GM23248 (cell line): Measurements from ENCODE around the gene UPK1B.

Experiments used
- EZH2 ChIP-seq: fragments of 200-600 bp; sonication (generic); IDR thresholded peaks from 2 replicates; pipeline ENCODE4 v1.6.1; 2018; ENCODE audit warnings: antibody characterized with exemption, mild to moderate bottlenecking; ENCODE audit not compliant: insufficient read depth, poor library complexity, severe bottlenecking
- EZH2phosphoT487 ChIP-seq: fragments of 200-600 bp; sonication (generic); IDR thresholded peaks from 2 replicates; pipeline ENCODE4 v1.6.1; 2018; ENCODE audit warnings: antibody characterized with exemption, moderate library complexity, mild to moderate bottlenecking, low read depth; ENCODE audit not compliant: insufficient read depth

DNA sequence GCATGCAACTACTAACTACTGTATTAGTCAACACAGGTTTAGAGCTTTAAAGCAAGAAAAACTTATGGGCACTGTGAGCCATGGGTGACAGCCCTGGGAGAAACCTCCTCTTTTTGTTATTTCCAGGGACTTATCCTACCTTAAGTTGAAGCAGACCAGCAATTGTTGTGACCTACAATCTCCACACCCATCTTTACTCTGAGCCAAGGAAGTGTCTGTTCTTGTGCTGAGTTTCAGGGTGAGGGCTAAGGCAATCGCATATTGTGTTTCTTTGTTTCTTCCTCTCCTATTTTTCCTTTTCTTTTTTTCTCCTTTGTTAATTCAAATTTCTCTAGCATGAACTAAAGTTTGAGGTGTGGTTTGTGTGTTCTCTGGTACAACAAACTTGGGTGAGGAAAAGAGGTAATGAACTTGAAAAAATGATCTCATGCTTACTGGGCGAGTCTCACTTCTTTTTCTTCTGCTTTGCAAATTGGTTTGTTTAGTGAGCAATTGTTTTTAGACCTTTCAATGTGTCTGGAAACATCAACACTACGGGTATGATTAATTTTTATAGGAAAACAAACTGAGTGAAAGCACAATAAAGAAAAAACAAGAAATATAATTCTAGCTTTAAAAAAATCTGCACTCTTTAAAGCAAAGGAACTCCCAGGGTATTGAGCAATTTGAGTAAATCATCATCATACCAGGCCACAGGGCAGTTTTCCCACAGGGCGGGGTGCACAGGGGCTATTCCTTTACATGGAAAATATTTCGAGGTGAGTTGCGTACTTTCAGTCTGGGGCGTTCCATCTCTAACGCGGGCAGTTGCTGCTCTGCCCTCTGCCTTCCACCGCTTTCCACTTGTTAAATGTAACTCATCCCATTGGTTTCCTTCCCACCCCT lies 2.7 kb downstream of the UPK1B start:
- TF ChIP-seq EZH2 (no peak), EZH2phosphoT487 (no peak)
